ENCODE results near the gene STRA8. TPM values are rescaled to one million over a fixed set of nuclear protein-coding genes. Genes with fewer than 3 reads are reported as not detected.

Gene STRA8
- total RNA-seq, 1 experiment from 2014 or later = not detected

GRCh38 chr7:135262623-135263320 lies 29.1 kb downstream of the STRA8 start:
- TF ChIP-seq SIN3A (IDR thresholded peaks at IDR 0.05; ENCODE audit: borderline replicate concordance, insufficient read depth, low read depth, low read length) (no peak), POLR2AphosphoS5 (IDR thresholded peaks at IDR 0.05; ENCODE audit: low read depth, low read length) (no peak), TCF7L2 (IDR thresholded peaks at IDR 0.05; ENCODE audit: low read depth, low read length) (no peak), REST (IDR thresholded peaks at IDR 0.05; ENCODE audit: insufficient read depth in 1 of 2, low read depth in 2 of 2, low read length in 1 of 2) (no peak), CTCF (IDR thresholded peaks at IDR 0.05) (no peak)
- Histone ChIP-seq H3K4me3 (ENCODE audit: low read depth in 2 of 2, low read length in 2 of 2) (no peak overlapping the region), H3K27ac (ENCODE audit: low read length) (no peak overlapping the region), H3K9me3 (ENCODE audit: control insufficient read depth, insufficient read depth, low read depth, low read length) (no peaks in the 10 kb centered on the region), H3K36me3 (ENCODE audit: control insufficient read depth, insufficient read depth, low read length) (no peaks in the 10 kb centered on the region), H3K4me1 (ENCODE audit: control insufficient read depth, insufficient read depth, low read length) (no peaks in the 10 kb centered on the region), H3K27me3 (ENCODE audit: control insufficient read depth, insufficient read depth, low read length) (no peaks in the 10 kb centered on the region)
- no TSS peak for BruUV-seq (replicated peaks)
- DNase-seq (ENCODE audit: low read depth, low spot score) = no peak
- ATAC-seq = no peak
- ChIA-PET CTCF (no interaction called here), POLR2A (no interaction called here)
- intact Hi-C loops (cut with micrococcal nuclease; ENCODE audit: unreplicated experiment) (no loop called here), in situ Hi-C loops (cut with HindIII; ENCODE audit: low pct_unique_long_range_greater_than_20kb, low sequenced_read_pairs) (no loop called here)

- ATAC-seq (no peak), DNase-seq (ENCODE audit: low read depth, low spot score) (no peak)
- H3K36me3 ChIP-seq (ENCODE audit: control insufficient read depth, insufficient read depth, low read length) = no peaks in the 10 kb centered on the region
- BruUV-seq (replicated peaks) = no TSS peak
- no peak overlapping the region for H3K27ac ChIP-seq (ENCODE audit: low read length)
- ChIA-PET CTCF (interaction anchor here (1.0 kb wide), 1 partner anchor 11 kb away, joined by 3 read pairs; no protein-coding TSS in a partner anchor), POLR2A (no interaction called here)
- no peaks in the 10 kb centered on the region for H3K27me3 ChIP-seq (ENCODE audit: control insufficient read depth, insufficient read depth, low read length)
- no peaks in the 10 kb centered on the region for H3K9me3 ChIP-seq (ENCODE audit: control insufficient read depth, insufficient read depth, low read depth, low read length)
- H3K4me3 ChIP-seq (ENCODE audit: low read depth in 2 of 2, low read length in 2 of 2) = no peak overlapping the region
- in situ Hi-C loops (cut with HindIII; ENCODE audit: low pct_unique_long_range_greater_than_20kb, low sequenced_read_pairs) (no loop called here), intact Hi-C loops (cut with micrococcal nuclease; ENCODE audit: unreplicated experiment) (no loop called here)
- H3K4me1 ChIP-seq (ENCODE audit: control insufficient read depth, insufficient read depth, low read length) = no peaks in the 10 kb centered on the region
- TF ChIP-seq CTCF (IDR thresholded peaks at IDR 0.05) = no peak
- TF ChIP-seq POLR2AphosphoS5 (IDR thresholded peaks at IDR 0.05; ENCODE audit: low read depth, low read length) = no peak
- no peak for TF ChIP-seq SIN3A (IDR thresholded peaks at IDR 0.05; ENCODE audit: borderline replicate concordance, insufficient read depth, low read depth, low read length)
- TF ChIP-seq TCF7L2 (IDR thresholded peaks at IDR 0.05; ENCODE audit: low read depth, low read length) = no peak
- no peak for TF ChIP-seq REST (IDR thresholded peaks at IDR 0.05; ENCODE audit: insufficient read depth in 1 of 2, low read depth in 2 of 2, low read length in 1 of 2)
Observed at GRCh38 chr7:135263321-135263970, 29.8 kb downstream of the STRA8 start.
